Kidney epithelial cell (primary cell): ENCODE measurements around the gene CTNNA3. TPM values are rescaled to one million over a fixed set of nuclear protein-coding genes. Genes with fewer than 3 reads are reported as not detected.
"Not testable (repeated sequence)": the region's sequence is repeated elsewhere in the genome, so short reads cannot be mapped to it uniquely, and the experiment has no call there.

Experiments used
- DNase-seq: peaks from one replicate; pipeline ENCODE4 v3.0.0-alpha.2; 2010; ENCODE audit warnings: low read depth
- H3K27me3 ChIP-seq: 2 replicates; pipeline ENCODE4 v1.6.0; 2011; ENCODE audit warnings: low read length; ENCODE audit not compliant: control insufficient read depth, insufficient read depth
- H3K36me3 ChIP-seq: 2 replicates; pipeline ENCODE4 v1.5.1; 2011; ENCODE audit warnings: low read length; ENCODE audit not compliant: control insufficient read depth, insufficient read depth
- H3K4me3 ChIP-seq: 2 replicates; pipeline ENCODE4 v1.5.1; 2011; ENCODE audit warnings: low read depth, mild to moderate bottlenecking, control low read depth, low read length
- total RNA-seq: library from RNA; depleted of rRNA; stranded (reverse); fragments of >200 nt; gene quantifications from 2 replicates; pipeline ENCODE4 v1.2.3, GENCODE V29; 2015
- TF ChIP-seq, protein P1 (sequence below): IDR thresholded peaks from 2 replicates; pipeline ENCODE4 v1.5.1; 2011; ENCODE audit warnings: mild to moderate bottlenecking, moderate library complexity, low read length, control low read depth, inconsistent platforms; ENCODE audit not compliant: insufficient read depth, poor library complexity, severe bottlenecking

CTNNA3 gene
- total RNA-seq, 1 donor from 2014 or later = 0.79 TPM

DNA sequence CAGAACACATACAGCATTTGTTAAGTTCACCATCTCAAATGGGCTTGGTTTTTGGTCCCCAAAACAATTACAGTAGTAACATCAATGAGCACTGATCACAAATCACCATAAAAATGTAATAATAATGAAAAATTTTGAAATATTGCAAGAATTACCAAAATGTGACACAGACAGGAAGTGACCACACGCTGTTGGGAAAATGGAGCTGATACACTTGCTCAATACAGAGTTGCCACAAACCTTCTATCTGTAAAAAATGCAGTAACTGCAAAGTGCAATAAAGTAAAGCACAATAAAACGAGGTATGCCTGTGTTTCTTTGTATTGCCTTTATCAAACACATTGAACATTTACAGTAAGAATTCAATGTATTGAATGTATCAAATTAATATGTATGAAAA lies 262.7 kb downstream of the CTNNA3 start:
- no peaks in the 10 kb centered on the region for H3K27me3 ChIP-seq
- TF ChIP-seq, protein P1, sequence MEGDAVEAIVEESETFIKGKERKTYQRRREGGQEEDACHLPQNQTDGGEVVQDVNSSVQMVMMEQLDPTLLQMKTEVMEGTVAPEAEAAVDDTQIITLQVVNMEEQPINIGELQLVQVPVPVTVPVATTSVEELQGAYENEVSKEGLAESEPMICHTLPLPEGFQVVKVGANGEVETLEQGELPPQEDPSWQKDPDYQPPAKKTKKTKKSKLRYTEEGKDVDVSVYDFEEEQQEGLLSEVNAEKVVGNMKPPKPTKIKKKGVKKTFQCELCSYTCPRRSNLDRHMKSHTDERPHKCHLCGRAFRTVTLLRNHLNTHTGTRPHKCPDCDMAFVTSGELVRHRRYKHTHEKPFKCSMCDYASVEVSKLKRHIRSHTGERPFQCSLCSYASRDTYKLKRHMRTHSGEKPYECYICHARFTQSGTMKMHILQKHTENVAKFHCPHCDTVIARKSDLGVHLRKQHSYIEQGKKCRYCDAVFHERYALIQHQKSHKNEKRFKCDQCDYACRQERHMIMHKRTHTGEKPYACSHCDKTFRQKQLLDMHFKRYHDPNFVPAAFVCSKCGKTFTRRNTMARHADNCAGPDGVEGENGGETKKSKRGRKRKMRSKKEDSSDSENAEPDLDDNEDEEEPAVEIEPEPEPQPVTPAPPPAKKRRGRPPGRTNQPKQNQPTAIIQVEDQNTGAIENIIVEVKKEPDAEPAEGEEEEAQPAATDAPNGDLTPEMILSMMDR = no peak
- H3K4me3 ChIP-seq = no peak overlapping the region
- no peak for DNase-seq
- no peaks in the 10 kb centered on the region for H3K36me3 ChIP-seq

DNA sequence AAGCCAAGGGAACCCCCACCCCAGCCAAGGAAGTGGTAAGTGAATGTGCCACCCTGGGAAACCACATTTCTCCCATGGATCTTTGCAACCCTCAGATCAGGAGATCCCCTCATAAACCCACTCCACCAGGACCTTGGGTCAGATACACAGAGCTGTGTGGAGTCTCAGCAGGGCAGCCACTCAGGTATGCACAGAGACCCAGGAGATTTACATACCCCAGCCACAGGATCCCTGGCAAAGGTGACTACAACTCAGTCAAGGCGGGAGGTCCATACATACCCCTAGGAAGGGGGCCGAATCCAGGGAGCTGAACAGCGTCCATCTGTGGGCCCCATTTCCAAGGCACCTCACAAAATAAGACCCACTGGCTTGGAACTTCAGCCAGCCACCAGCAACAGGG lies 293.4 kb downstream of the CTNNA3 start:
- TF ChIP-seq, protein P1 = no peak
- no peak for DNase-seq
- H3K4me3 ChIP-seq = no peak overlapping the region
- H3K36me3 ChIP-seq = no peaks in the 10 kb centered on the region
- H3K27me3 ChIP-seq = no peaks in the 10 kb centered on the region

DNA sequence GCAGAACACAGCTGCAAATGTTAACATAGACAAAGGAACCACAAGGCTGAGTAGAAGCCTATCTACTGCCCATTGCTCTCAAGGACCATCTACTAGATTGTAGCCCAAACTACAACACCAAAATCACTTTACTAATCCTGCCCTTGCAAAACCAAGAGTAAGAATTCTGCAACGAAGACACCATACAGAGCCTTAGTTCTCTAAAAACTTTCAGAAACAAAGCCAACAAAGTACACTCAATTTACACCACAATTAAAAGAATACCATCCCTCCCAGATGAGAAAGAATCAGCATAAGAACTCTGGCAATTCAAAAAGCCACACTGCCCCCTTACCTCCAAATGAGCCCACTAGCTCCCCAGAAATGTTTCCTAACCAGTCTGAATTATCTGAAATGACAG lies 294.3 kb downstream of the CTNNA3 start:
- H3K36me3 ChIP-seq = no peaks in the 10 kb centered on the region
- TF ChIP-seq, protein P1 = no peak
- H3K27me3 ChIP-seq = no peaks in the 10 kb centered on the region
- no peak for DNase-seq
- H3K4me3 ChIP-seq = no peak overlapping the region

DNA sequence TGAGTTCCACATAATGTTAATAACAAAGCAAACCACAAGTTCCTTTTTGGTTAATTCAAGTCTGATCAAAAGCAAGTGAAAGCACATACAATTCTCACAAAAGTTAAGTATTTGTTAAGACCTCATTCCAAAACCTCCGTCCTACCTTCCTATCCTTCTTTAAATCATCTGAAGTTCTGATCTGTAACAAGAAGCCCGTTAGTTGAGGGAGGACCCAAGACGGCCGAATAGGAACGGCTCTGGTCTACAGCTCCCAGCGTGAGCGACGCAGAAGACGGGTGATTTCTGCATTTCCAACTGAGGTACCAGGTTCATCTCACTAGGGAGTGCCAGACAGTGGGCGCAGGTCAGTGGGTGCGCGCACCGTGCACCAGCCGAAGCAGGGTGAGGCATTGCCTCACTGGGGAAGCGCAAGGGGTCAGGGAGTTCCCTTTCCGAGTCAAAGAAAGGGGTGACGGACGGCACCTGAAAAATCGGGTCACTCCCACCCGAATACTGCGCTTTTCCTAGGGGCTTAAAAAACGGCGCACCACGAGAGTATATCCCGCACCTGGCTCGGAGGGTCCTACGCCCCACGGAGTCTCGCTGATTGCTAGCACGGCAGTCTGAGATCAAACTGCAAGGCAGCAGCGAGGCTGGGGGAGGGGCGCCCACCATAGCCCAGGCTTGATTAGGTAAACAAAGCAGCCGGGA lies 309.0 kb downstream of the CTNNA3 start:
- H3K36me3 ChIP-seq, DNase-seq, H3K27me3 ChIP-seq: not testable (repeated sequence)
- peak overlapping the region; percentile 25 for H3K4me3 ChIP-seq

DNA sequence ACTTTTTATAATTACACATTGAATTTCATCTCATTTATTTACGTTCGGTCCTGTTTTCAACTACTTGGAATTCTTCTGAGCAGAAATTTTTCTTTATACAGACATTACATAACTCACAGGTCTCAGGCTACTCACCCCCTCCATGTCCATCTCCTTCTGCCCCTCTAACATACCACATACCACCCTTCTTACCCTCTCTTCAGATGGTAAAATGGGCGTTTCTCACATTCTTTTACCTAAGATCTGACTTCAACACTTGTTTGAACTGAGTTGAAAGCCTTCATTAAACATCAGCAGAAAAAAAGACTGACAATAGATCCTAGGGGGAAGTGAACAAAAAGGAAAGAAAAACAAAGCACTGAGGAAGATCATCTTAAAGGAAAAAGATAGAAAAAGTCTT lies 309.7 kb downstream of the CTNNA3 start:
- Histone ChIP-seq H3K4me3 (no peak overlapping the region), H3K36me3 (no peaks in the 10 kb centered on the region), H3K27me3 (no peaks in the 10 kb centered on the region)
- TF ChIP-seq, protein P1 = no peak
- DNase-seq = no peak

DNA sequence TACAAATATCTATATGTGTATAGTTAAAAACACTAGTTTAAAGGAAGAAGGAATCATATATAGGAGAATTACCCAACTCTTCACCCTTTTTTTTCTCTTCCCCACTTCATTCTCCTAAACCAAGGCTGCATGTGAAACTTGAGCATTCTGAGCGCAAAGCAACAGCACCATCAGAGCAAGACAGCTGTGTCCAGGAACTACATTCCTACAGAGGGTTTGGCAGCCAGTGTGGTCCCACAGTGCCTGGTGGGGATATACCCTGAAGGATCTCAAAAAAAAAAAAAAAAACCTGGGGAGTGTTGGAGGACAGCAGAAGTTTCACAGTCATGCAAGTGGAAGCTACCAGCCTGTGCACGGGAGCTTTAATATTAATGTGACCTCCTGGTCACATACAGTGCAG lies 310.4 kb downstream of the CTNNA3 start:
- Histone ChIP-seq H3K27me3 (no peaks in the 10 kb centered on the region), H3K36me3 (no peaks in the 10 kb centered on the region), H3K4me3 (no peak overlapping the region)
- no peak for DNase-seq
- TF ChIP-seq, protein P1 = no peak
